GM21576 (cell line): ENCODE measurements around the gene FOXP1.

Experiments
- ATAC-seq: cut with Tn5 transposase; IDR thresholded peaks from one replicate; pipeline ENCODE4 v1.9.1; 2021; ENCODE audit warnings: mild to moderate bottlenecking, moderate library complexity; ENCODE audit not compliant: unreplicated experiment

The FOXP1 gene

DNA sequence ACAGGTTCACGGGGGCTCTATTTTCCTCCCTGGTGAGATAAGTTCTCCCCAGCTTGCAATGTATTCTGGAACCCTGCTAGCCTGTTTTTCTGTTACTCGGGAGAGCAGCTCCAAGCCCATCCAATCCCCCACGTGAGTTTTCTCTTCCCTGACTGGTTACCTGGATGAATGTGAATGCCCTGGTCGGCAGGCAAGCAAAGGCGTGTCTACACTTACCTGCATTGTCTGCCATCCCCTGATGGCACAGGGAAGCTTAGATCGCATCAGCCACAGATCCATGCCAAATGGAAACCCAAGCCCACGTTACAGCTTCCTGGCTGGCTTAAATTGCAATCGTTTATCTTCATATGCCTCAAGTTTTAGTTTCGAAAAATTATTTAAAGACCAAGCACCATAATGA is 149.9 kb downstream of the FOXP1 start:
- ATAC-seq = no peak

- ATAC-seq = no peak
Observed at GRCh38 chr3:71432044-71432975, 151.2 kb downstream of the FOXP1 start.

- ATAC-seq = no peak
Observed at GRCh38 chr3:71430941-71431552, 152.5 kb downstream of the FOXP1 start.

DNA sequence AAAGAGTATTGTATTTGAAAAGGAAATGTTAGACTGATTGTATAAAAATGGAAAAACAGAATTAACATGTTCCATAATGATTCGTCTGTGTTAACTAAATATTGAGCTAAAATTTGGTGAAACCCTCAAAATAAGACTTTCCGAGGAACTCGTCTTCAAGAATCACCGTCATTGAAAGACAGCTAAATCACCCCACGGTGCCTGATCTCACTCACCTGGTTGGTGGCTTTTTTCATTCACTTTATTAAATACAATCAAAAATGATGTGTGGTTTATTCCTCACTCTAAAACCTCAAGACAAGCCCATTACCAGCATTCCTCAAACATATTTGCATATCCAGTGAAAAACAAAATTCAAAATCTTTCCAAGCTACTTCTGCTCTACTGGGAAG is 153.9 kb downstream of the FOXP1 start:
- ATAC-seq = no peak

DNA sequence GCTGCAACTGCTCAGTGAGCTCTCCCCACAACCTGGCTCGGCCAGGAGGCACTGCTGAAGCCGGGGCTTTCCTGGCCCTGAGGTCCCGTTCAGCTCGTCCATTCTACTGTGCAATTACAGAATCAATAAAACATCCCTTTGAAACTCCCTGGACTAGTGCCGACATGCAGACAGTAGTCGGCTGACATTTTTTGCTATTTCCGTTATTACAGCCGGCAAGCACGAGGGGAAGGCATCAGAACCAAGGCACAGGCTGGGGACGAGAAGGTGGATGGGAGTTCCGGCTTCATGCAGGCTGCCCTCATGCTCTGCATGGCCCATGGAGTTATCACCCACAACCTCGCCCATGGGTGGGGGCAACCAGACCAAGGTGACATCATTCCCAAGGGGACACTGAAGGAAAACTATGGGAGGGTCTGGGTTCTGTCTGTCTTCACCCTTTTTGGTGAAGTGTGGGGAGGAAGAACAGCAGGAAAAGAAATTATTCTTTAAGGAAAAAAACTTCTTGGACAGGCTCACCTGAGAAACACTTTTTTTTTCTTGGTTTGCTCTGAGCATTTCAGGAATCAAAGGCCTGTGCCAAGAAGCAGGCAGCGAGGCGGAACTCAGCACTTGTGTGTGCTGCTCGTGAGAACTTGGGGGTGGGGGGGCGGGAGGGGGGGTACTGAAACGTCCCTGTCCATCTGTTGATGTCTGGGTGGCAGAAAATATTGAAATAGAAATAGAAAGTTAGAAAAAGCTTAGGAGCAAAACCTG is 154.5 kb downstream of the FOXP1 start:
- ATAC-seq = no peak

GRCh38 chr3:71425491-71426071 is 157.9 kb downstream of the FOXP1 start:
- ATAC-seq = no peak

- ATAC-seq = no peak
Observed at GRCh38 chr3:71423151-71423906, 160.2 kb downstream of the FOXP1 start.

DNA sequence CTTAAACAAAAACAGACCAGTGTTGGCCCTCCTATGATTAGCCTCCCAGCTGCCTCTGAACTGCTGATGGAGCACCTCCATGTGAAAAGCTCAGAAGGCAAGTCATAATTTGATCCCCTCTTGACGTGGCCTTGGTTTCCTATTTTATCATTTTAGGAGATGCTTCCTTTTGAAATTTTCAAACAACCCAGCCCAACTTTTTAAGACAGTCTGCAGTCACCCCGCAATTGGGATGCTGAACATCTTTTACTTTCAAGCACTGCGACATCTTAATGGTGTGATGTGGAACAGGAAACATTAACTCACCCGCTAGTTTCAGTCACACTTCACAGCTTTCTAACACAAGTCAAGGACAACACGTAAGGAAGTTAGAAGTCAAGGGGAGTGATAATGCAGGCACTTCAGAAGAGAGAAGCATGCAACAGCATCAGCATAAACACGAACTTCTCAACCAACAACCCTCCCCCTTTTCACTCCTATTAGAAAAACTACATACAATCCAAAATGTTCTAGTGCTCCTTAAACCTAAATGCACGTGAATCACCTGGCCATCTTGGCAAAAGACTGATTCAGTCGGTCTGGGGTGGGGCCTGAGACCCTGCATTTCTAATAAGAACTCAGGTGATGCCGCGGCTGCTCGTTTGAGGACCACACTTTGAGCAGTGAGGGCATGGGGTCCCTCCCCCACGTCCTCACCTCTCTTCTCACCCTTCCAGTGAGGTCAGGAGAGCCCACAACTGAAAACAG is 161.5 kb downstream of the FOXP1 start:
- ATAC-seq = peak; percentile 93

DNA sequence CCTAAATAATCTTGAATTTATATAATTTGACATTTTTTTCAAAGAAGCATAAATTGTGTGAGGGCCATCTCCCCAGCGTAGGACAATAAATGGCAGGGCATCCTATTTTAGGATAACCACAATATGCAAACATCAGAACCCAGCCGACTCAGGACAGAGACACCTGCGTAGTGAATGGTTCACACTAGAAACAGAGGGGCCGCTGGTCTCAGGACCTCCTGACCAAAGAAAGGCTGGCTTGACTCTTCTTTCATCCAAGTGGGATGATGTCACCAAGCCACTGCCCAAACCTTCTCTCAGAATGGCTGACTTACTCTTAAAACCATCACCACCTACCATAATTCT is 162.1 kb downstream of the FOXP1 start:
- ATAC-seq = peak; percentile 56

- ATAC-seq = no peak
Observed at GRCh38 chr3:71419369-71419768, 164.2 kb downstream of the FOXP1 start.

DNA sequence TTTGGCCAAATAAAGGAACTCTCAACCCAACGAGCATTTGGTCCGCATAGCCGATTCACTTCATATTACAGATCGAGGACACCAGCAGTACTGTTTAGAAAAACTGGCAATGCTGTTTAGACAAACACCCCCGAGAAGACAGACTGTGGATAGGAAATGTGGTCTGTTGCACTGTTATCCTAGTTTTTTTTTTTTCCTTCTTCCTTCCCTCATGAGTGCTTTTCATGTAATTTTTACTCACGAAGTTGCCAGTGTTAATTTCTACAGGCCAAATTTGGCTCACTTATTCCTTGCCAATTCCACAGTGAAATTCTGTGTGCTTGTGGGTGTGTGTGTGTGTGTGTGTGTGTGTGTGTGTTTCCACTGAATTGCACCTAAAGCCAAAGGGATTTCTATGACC is 165.7 kb downstream of the FOXP1 start:
- ATAC-seq = no peak

GRCh38 chr3:71416876-71417275 is 166.7 kb downstream of the FOXP1 start:
- no peak for ATAC-seq

- no peak for ATAC-seq
Observed at GRCh38 chr3:71415681-71416122, 167.8 kb downstream of the FOXP1 start.

GRCh38 chr3:71414189-71414927 is 169.2 kb downstream of the FOXP1 start:
- no peak for ATAC-seq

DNA sequence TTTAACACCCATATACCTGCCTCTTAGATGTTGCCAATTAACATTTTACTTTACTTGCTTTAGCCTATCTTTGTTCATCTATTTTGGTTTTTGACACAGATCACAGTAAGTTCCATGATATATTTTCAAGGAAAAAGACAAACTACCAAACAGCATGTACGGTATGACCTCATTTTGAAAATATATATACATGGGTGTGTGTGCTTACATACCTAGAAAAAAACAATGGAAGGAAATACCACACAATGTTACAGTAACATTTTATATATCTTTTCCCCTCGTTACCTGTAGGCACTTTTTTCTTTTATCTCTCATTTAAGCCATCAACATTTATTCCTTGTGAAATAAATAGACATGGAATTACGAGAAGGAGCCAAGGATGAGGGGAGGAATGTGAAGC is 170.0 kb downstream of the FOXP1 start:
- no peak for ATAC-seq

DNA sequence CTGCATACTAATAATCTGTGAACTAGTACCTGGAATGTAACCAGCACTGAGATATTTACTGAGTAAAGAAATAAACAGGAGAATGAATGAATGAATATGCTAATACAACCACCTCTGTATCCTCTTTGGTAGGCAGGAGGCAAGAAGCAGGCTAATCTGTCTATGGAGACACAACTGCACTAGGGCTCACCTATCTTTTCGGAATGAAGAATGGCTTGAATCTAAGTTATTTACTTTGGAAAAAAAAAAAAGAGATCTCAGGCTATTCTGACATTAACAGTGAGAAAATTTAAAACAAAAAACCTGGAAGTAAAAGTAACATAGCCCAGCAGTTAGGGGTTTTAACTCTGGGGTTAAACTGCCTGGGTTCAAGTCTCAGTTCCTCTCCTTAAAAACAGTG is 174.2 kb downstream of the FOXP1 start:
- no peak for ATAC-seq

DNA sequence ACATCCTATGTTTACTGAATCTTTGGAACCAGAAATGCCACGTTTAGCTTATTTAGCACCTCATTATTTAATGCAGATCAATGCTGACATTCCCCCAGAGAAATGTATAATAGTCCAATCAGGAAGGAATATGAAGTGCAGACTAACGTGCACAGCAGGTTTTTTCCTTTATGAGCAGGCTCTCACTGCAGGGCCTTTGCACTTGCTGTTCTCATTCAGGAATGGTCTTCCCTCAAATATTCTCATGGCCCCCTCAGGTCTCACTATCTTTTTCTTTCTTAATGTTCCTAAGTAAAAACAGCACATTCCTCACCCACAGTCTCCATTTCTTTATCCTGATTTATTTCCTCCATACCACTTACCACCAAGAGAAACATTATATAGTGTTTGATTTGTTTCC is 174.6 kb downstream of the FOXP1 start:
- ATAC-seq = no peak

GRCh38 chr3:71407823-71408222 is 175.7 kb downstream of the FOXP1 start:
- no peak for ATAC-seq
